ENCODE measurements around the gene CDC6.

CDC6 gene

GRCh38 chr17:40287494-40288369 lies at the start of gene CDC6:
TSS of gene CDC6 (plus strand) at chr17:40287879. CDS start at chr17:40289421, 1,542 bp downstream.
- DNase-seq (ENCODE audit: low read depth in 3 of 3), result peak; percentile 97 to 98 (median 97)

- no peak for DNase-seq (ENCODE audit: low read depth in 3 of 3)
Measured at GRCh38 chr17:40241252-40241834, 46.3 kb upstream of the CDC6 start.

- no peak for DNase-seq (ENCODE audit: low read depth in 3 of 3)
Measured at GRCh38 chr17:40242774-40243173, 44.9 kb upstream of the CDC6 start.

GRCh38 chr17:40243761-40244160 lies 43.9 kb upstream of the CDC6 start:
- no peak for DNase-seq (ENCODE audit: low read depth in 3 of 3)

- DNase-seq (ENCODE audit: low read depth in 3 of 3), result no peak
Measured at GRCh38 chr17:40244255-40244654, 43.4 kb upstream of the CDC6 start.

- no peak for DNase-seq (ENCODE audit: low read depth in 3 of 3)
Measured at GRCh38 chr17:40247926-40248495, 39.7 kb upstream of the CDC6 start.

- no peak for DNase-seq (ENCODE audit: low read depth in 3 of 3)
Measured at GRCh38 chr17:40248507-40248906, 39.2 kb upstream of the CDC6 start.

GRCh38 chr17:40251576-40251975 lies 36.1 kb upstream of the CDC6 start:
- DNase-seq (ENCODE audit: low read depth in 3 of 3), result no peak

GRCh38 chr17:40253565-40253964 lies 34.1 kb upstream of the CDC6 start:
- DNase-seq (ENCODE audit: low read depth in 3 of 3), result no peak

- no peak for DNase-seq (ENCODE audit: low read depth in 3 of 3)
Measured at GRCh38 chr17:40259505-40259904, 28.2 kb upstream of the CDC6 start.

- DNase-seq (ENCODE audit: low read depth in 3 of 3), result no peak
Measured at GRCh38 chr17:40260528-40260927, 27.2 kb upstream of the CDC6 start.

GRCh38 chr17:40264458-40265185 lies 23.1 kb upstream of the CDC6 start:
- DNase-seq (ENCODE audit: low read depth in 3 of 3), result no peak

GRCh38 chr17:40265337-40265736 lies 22.3 kb upstream of the CDC6 start:
- no peak for DNase-seq (ENCODE audit: low read depth in 3 of 3)

GRCh38 chr17:40266882-40267281 lies 20.8 kb upstream of the CDC6 start:
- DNase-seq (ENCODE audit: low read depth in 3 of 3), result no peak

GRCh38 chr17:40268141-40268712 lies 19.5 kb upstream of the CDC6 start:
- DNase-seq (ENCODE audit: low read depth in 3 of 3), result no peak

- DNase-seq (ENCODE audit: low read depth in 3 of 3), result no peak
Measured at GRCh38 chr17:40278414-40278813, 9.3 kb upstream of the CDC6 start.

GRCh38 chr17:40279402-40279801 lies 8.3 kb upstream of the CDC6 start:
- DNase-seq (ENCODE audit: low read depth in 3 of 3), result no peak

GRCh38 chr17:40281663-40282062 lies 6.0 kb upstream of the CDC6 start:
- DNase-seq (ENCODE audit: low read depth in 3 of 3), result no peak

- no peak for DNase-seq (ENCODE audit: low read depth in 3 of 3)
Measured at GRCh38 chr17:40283662-40284061, 4.0 kb upstream of the CDC6 start.

GRCh38 chr17:40284085-40284713 lies 3.5 kb upstream of the CDC6 start:
- no peak for DNase-seq (ENCODE audit: low read depth in 3 of 3)

- no peak for DNase-seq (ENCODE audit: low read depth in 3 of 3)
Measured at GRCh38 chr17:40286473-40286872, 1.2 kb upstream of the CDC6 start.

GRCh38 chr17:40287159-40287493 lies 553 bp upstream of the CDC6 start:
- no peak for DNase-seq (ENCODE audit: low read depth in 3 of 3)
